OCI-LY7 (cell line): ENCODE measurements around the gene SPEN.
"Not testable (repeated sequence)": the region's sequence is repeated elsewhere in the genome, so short reads cannot be mapped to it uniquely, and the experiment has no call there.

ENCODE experiments used
- EZH2phosphoT487 ChIP-seq: fragments of 200-600 bp; sonication (generic); IDR thresholded peaks from 2 replicates; pipeline ENCODE4 v1.6.1; 2018; ENCODE audit warnings: low read depth, borderline replicate concordance, mild to moderate bottlenecking, mixed run types, antibody characterized with exemption, low read length, moderate library complexity, mixed read lengths
- TF ChIP-seq, protein P1 (sequence below): fragments of 200-600 bp; sonication (generic); conservative IDR thresholded peaks from 2 replicates; pipeline ENCODE4 v1.5.1; 2014; ENCODE audit warnings: mild to moderate bottlenecking, antibody characterized with exemption, low read length, moderate library complexity, mixed read lengths

DNA sequence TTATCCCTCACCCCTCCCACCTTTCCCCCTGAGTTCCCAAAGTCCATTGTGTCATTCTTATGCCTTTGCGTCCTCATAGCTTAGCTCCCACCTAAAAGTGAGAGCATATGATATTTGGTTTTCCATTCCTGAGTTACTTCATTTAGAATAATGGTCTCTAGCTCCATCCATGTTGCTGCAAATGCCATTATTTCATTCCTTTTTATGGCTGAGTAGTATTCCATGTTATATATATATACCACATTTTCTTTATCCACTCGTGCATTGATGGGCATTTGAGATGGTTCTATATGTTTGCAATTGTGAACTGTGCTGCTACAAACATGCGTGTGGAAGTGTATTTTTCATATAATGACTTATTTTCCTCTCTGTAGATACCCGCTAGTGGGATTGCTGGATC, 130.4 kb downstream of the SPEN start:
- TF ChIP-seq, protein P1, sequence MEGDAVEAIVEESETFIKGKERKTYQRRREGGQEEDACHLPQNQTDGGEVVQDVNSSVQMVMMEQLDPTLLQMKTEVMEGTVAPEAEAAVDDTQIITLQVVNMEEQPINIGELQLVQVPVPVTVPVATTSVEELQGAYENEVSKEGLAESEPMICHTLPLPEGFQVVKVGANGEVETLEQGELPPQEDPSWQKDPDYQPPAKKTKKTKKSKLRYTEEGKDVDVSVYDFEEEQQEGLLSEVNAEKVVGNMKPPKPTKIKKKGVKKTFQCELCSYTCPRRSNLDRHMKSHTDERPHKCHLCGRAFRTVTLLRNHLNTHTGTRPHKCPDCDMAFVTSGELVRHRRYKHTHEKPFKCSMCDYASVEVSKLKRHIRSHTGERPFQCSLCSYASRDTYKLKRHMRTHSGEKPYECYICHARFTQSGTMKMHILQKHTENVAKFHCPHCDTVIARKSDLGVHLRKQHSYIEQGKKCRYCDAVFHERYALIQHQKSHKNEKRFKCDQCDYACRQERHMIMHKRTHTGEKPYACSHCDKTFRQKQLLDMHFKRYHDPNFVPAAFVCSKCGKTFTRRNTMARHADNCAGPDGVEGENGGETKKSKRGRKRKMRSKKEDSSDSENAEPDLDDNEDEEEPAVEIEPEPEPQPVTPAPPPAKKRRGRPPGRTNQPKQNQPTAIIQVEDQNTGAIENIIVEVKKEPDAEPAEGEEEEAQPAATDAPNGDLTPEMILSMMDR: not testable (repeated sequence)
- not testable (repeated sequence) for TF ChIP-seq EZH2phosphoT487
